Parathyroid adenoma (tissue), 2 donors: ENCODE measurements around the gene ACKR2.
A peak's percentile ranks its signal among the peaks of the same experiment; 100 is the strongest.
"Not testable (repeated sequence)": the region's sequence is repeated elsewhere in the genome, so short reads cannot be mapped to it uniquely, and the experiment has no call there.

Source experiments
- H2AFZ ChIP-seq: fragments of 300-600 bp; sonication (generic); one replicate; pipeline ENCODE4 v1.7.0; 2017; ENCODE audit warnings: antibody characterized with exemption, mild to moderate bottlenecking
- H3K27ac ChIP-seq: fragments of 300-600 bp; sonication (generic); one replicate; pipeline ENCODE4 v1.7.0; 2017
- H3K27me3 ChIP-seq: fragments of 300-600 bp; sonication (generic); one replicate; pipeline ENCODE4 v1.7.0; 2017; ENCODE audit warnings: low read length; ENCODE audit not compliant: control insufficient read depth, insufficient read depth
- H3K36me3 ChIP-seq: fragments of 300-600 bp; sonication (generic); one replicate; pipeline ENCODE4 v1.7.0; 2017; ENCODE audit warnings: low read length; ENCODE audit not compliant: control insufficient read depth, insufficient read depth
- H3K4me1 ChIP-seq: fragments of 300-600 bp; sonication (generic); one replicate; pipeline ENCODE4 v1.7.0; 2017; ENCODE audit warnings: control low read depth
- H3K4me2 ChIP-seq: fragments of 300-600 bp; sonication (generic); one replicate; pipeline ENCODE4 v1.7.0; 2017; ENCODE audit warnings: low read length
- H3K4me3 ChIP-seq: fragments of 300-600 bp; sonication (generic); one replicate; pipeline ENCODE4 v1.7.0; 2017; ENCODE audit warnings: low read depth, low read length
- H3K79me2 ChIP-seq: fragments of 300-600 bp; sonication (generic); one replicate; pipeline ENCODE4 v1.7.0; 2017; ENCODE audit warnings: control low read depth
- H3K9ac ChIP-seq: fragments of 300-600 bp; sonication (generic); one replicate; pipeline ENCODE4 v1.7.0; 2017; ENCODE audit warnings: mild to moderate bottlenecking
- H3K9me3 ChIP-seq: fragments of 300-600 bp; sonication (generic); one replicate; pipeline ENCODE4 v1.7.0; 2017; ENCODE audit warnings: low read length; ENCODE audit not compliant: control insufficient read depth
- TF ChIP-seq, protein P1 (sequence below): fragments of 300-600 bp; sonication (generic); IDR thresholded peaks from one replicate; pipeline ENCODE4 v1.7.0; 2017; ENCODE audit warnings: antibody characterized with exemption, mild to moderate bottlenecking
- donor health status: primary hyperparathyroidism.

The ACKR2 gene

DNA sequence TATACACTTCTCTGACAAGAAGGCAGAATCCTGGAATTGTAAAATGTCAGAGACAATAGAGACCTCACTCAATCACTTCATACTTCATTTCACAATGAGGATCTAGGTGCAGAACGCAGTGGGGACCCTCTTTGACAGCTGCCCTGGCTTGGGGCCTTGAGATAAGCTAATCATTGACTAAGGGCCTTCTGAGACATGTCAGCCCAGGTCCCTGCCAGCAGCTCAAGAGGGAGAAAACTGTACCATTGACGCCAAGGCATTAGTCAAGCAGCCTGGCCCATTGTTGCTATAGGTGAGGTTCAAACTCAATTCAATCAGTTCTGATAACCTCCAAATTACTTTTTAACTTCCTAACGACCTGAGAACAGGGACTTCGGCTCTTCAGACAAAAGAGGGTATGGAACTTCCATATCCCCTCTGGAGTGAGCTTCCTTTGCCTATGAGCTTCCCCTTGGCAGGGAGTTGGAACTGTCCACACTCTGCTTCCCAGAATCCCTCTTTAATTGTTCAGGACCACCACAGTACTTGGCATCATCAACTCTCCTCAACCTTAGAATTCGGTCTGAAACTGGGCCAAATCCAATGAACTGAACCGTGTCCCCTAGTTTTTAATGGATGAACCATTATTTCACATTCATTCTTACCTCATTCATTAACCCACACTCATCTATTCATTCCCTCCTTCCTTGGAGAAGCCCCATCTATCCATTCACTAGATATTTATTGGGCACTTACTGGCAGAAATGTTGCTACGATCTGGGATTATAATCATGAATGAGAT is 67.9 kb downstream of the ACKR2 start:
- Histone ChIP-seq H2AFZ (no peak overlapping the region), H3K79me2 (no peaks in the 10 kb centered on the region), H3K27ac (no peak overlapping the region), H3K4me1 (peaks cover 4% of the 10 kb centered on the region), H3K9ac (no peak overlapping the region), H3K27me3 (no peaks in the 10 kb centered on the region), H3K4me2 (no peak overlapping the region), H3K9me3 (no peaks in the 10 kb centered on the region), H3K4me3 (no peak overlapping the region), H3K36me3 (no peaks in the 10 kb centered on the region)
- TF ChIP-seq, protein P1, sequence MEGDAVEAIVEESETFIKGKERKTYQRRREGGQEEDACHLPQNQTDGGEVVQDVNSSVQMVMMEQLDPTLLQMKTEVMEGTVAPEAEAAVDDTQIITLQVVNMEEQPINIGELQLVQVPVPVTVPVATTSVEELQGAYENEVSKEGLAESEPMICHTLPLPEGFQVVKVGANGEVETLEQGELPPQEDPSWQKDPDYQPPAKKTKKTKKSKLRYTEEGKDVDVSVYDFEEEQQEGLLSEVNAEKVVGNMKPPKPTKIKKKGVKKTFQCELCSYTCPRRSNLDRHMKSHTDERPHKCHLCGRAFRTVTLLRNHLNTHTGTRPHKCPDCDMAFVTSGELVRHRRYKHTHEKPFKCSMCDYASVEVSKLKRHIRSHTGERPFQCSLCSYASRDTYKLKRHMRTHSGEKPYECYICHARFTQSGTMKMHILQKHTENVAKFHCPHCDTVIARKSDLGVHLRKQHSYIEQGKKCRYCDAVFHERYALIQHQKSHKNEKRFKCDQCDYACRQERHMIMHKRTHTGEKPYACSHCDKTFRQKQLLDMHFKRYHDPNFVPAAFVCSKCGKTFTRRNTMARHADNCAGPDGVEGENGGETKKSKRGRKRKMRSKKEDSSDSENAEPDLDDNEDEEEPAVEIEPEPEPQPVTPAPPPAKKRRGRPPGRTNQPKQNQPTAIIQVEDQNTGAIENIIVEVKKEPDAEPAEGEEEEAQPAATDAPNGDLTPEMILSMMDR, result no peak

DNA sequence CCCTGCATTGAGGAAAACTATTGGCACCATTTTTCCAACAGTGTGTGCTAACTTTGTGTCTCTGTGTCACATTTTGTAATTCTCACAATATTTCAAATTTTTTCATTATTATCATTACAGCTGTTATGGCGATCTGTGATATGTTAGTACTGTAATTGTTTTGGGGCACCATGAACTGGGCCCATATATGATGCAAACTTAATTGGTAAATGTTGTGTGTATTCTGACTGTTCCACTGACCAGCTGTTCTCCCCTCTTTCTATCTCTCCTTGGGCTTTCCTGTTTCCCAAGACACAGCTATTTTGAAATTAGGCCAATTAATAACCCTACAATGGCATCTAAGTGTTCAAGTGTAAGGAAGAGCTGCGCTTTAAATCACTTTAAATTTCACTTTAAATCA is 68.6 kb downstream of the ACKR2 start:
- no peak overlapping the region for H3K4me2 ChIP-seq
- H3K27ac ChIP-seq, result no peak overlapping the region
- no peaks in the 10 kb centered on the region for H3K9me3 ChIP-seq
- H3K36me3 ChIP-seq, result no peaks in the 10 kb centered on the region
- no peaks in the 10 kb centered on the region for H3K27me3 ChIP-seq
- peaks cover 3% of the 10 kb centered on the region for H3K4me1 ChIP-seq
- H3K79me2 ChIP-seq, result no peaks in the 10 kb centered on the region
- TF ChIP-seq, protein P1, result no peak
- H3K9ac ChIP-seq, result no peak overlapping the region
- H2AFZ ChIP-seq, result no peak overlapping the region
- H3K4me3 ChIP-seq, result no peak overlapping the region

DNA sequence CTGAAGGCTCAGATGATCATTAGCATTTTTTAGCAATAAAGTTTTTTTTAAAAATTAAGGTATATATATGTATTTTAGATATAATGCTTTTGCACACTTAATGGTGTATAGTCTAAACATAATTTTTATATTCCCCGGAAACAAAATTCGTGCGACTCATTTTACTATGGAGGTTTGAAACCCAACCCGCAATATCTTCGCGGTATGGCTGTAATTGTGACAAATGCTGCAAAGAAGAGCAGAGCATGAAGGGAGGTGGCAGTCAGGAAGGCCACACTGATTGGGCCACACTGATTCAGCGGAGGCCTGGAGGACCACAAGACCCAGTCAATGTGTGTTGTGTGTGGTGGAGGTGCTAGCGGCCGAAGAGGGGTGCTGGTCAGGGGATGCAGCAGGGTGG is 70.9 kb downstream of the ACKR2 start:
- Histone ChIP-seq H3K9me3 (no peaks in the 10 kb centered on the region), H2AFZ (peak overlapping the region; percentile 87), H3K27me3 (no peaks in the 10 kb centered on the region), H3K36me3 (no peaks in the 10 kb centered on the region), H3K4me2 (peak overlapping the region; percentile 81), H3K4me1 (peaks cover 3% of the 10 kb centered on the region), H3K27ac (no peak overlapping the region), H3K9ac (no peak overlapping the region), H3K79me2 (no peaks in the 10 kb centered on the region), H3K4me3 (no peak overlapping the region)
- TF ChIP-seq, protein P1, result no peak

DNA sequence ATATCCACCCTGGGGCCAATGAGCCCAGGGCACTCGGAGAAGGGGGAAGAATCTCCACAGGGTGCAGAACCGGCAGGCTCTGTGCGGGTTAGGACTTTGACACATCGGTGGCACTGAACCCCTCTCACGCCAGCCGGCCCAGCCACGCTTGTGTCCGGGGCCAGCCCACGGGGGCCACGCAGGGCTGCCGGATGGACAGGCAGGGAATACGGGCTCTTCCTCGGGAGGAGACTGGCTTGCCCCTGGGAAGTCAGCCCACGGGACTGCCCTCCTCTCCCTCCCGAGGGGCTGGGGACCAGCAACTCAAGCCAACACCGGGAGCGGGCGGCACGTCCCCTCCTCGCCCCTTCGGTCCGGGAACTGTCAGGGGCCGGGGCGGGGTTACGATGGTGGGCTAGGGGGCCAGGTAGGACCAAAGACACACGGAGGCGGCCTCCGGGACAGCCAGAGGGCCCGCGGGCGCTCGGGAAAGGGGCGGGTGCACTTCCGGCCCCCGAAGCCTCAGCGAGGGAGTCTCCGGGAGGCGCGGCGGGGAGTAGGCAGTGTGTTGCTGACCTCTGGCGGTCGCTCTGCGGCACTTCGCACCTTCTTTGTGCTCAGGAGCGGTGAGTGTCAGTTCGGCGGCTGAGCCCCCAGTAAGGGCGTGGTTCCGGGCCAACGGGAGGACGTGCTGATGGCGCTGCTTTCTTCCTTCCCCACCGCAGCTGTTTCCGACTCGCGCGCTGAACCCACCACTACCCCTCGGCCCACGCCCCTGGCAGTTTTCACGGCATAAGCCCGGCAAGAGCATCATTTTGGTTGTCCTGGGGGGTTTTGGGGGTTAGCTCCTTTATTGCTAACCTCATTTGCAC is 71.6 kb downstream of the ACKR2 start:
- Histone ChIP-seq H3K79me2 (no peaks in the 10 kb centered on the region), H3K27ac (no peak overlapping the region)
- TF ChIP-seq, protein P1, result peak; percentile 91

DNA sequence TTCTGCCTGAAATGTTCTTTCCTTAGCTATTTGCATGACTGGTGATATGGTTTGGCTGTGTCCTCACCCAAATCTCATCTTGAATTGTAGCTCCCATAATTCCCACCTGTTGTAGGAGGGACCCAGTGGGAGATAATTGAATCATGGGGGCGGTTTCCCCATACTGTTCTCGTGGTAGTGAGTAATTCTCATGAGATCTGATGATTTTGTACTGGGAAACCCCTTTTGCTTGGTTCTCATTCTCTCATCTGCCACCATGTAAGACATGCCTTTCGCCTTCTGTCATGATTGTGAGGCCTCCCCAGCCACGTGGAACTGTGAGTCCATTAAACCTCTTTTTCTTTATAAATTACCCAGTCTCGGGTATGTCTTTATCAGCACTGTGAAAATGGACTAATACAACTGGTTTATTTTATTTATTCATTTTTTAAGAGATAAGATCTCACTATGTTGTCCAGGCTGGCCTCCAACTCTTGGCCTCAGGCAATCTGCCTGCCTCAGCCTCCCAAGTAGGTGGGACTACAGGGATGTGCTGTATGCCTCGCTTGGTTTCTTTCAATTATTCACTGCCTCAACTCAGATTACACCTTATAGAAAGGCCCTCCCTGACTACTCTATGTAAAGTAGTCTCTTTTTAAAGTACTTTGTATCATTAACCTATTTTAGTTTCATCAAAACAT is 74.1 kb downstream of the ACKR2 start:
- not testable (repeated sequence) for H3K27ac ChIP-seq, H3K4me3 ChIP-seq, H3K27me3 ChIP-seq, H3K9me3 ChIP-seq, H3K4me1 ChIP-seq, H3K9ac ChIP-seq, H3K4me2 ChIP-seq, H3K79me2 ChIP-seq, H2AFZ ChIP-seq, H3K36me3 ChIP-seq

More for the DNA sequence above, 71.6 kb downstream of the ACKR2 start:
- Histone ChIP-seq H3K9ac (peak overlapping the region; percentile 16), H3K4me1 (peaks cover 3% of the 10 kb centered on the region), H2AFZ (peak overlapping the region; percentile 87), H3K27me3 (no peaks in the 10 kb centered on the region), H3K36me3 (no peaks in the 10 kb centered on the region), H3K4me2 (peak overlapping the region; percentile 81), H3K4me3 (peak overlapping the region; percentile 71), H3K9me3 (no peaks in the 10 kb centered on the region)
